BE2C (cell line): ENCODE measurements around the gene PHLPP2.
"Not testable (repeated sequence)": the region's sequence is repeated elsewhere in the genome, so short reads cannot be mapped to it uniquely, and the experiment has no call there.

Experiments used
- DNase-seq: peaks from one replicate; pipeline ENCODE4 v3.0.0-alpha.2; 2020
- H3K27me3 ChIP-seq: fragments of 250-450 bp; sonication (Bioruptor Pico); 2 replicates; pipeline ENCODE4 v1.5.1; 2020; ENCODE audit warnings: mild to moderate bottlenecking
- H3K36me3 ChIP-seq: fragments of 250-450 bp; sonication (Bioruptor Pico); 2 replicates; pipeline ENCODE4 v1.5.1; 2020; ENCODE audit warnings: mild to moderate bottlenecking
- H3K4me1 ChIP-seq: fragments of 250-450 bp; sonication (Bioruptor Pico); 2 replicates; pipeline ENCODE4 v1.5.1; 2020
- H3K4me3 ChIP-seq: 2 replicates; pipeline ENCODE4 v1.5.1; 2011; ENCODE audit warnings: low read depth, low read length
- H3K9me3 ChIP-seq: fragments of 250-450 bp; sonication (Bioruptor Pico); 2 replicates; pipeline ENCODE4 v1.5.1; 2020
- TF ChIP-seq, protein P1 (sequence below): IDR thresholded peaks from 2 replicates; pipeline ENCODE4 v1.5.1; 2012; ENCODE audit warnings: mild to moderate bottlenecking, low read depth, low read length

Gene PHLPP2

DNA sequence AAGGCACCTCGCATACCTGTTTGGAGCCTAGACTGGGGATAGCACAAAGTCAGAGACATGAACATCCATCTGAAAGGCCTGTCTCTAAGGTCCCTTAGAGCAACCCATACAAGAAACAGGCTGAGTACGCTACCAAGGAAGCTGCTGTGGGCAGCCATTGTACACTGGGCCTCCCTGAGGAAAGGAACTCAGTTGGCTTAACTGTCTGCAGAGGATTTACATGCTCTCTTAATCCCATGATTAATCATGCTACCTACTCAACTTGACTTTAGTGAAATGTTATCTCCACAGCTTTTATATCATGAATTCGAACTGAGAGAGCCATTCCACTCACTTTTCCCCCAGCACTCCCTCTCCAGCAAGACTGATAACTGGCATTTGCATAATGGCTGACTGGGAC is 26.0 kb downstream of the PHLPP2 start:
- peaks cover 5% of the 10 kb centered on the region; the same call in 1 of the 2 replicates for H3K36me3 ChIP-seq
- DNase-seq, result no peak
- H3K4me3 ChIP-seq, result no peak overlapping the region
- no peaks in the 10 kb centered on the region for H3K4me1 ChIP-seq
- H3K27me3 ChIP-seq, result no peaks in the 10 kb centered on the region
- H3K9me3 ChIP-seq, result no peaks in the 10 kb centered on the region
- TF ChIP-seq, protein P1, sequence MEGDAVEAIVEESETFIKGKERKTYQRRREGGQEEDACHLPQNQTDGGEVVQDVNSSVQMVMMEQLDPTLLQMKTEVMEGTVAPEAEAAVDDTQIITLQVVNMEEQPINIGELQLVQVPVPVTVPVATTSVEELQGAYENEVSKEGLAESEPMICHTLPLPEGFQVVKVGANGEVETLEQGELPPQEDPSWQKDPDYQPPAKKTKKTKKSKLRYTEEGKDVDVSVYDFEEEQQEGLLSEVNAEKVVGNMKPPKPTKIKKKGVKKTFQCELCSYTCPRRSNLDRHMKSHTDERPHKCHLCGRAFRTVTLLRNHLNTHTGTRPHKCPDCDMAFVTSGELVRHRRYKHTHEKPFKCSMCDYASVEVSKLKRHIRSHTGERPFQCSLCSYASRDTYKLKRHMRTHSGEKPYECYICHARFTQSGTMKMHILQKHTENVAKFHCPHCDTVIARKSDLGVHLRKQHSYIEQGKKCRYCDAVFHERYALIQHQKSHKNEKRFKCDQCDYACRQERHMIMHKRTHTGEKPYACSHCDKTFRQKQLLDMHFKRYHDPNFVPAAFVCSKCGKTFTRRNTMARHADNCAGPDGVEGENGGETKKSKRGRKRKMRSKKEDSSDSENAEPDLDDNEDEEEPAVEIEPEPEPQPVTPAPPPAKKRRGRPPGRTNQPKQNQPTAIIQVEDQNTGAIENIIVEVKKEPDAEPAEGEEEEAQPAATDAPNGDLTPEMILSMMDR, result no peak

DNA sequence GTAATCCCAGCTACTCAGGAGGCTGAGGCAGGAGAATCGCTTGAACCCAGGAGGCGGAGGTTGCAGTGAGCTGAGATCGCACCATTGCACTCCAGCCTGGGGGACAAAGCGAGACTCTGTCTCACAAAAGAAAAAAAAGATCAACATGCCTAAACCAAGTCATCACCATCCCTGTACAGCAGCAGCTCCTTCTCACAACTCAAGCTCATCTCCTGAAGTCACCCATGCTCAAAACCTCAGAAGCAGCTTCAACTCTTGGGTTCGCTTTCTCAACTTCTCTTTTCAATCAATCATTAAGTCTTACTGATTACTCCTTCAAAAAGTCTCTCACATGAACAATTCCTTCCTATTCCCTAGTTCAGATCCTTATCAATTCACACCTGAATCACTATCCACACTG is 31.3 kb downstream of the PHLPP2 start:
- no peaks in the 10 kb centered on the region for H3K4me1 ChIP-seq
- no peak overlapping the region for H3K4me3 ChIP-seq
- no peaks in the 10 kb centered on the region for H3K27me3 ChIP-seq
- H3K9me3 ChIP-seq, result no peaks in the 10 kb centered on the region
- TF ChIP-seq, protein P1, result no peak
- peaks cover 5% of the 10 kb centered on the region; the same call in 1 of the 2 replicates for H3K36me3 ChIP-seq
- DNase-seq, result no peak

DNA sequence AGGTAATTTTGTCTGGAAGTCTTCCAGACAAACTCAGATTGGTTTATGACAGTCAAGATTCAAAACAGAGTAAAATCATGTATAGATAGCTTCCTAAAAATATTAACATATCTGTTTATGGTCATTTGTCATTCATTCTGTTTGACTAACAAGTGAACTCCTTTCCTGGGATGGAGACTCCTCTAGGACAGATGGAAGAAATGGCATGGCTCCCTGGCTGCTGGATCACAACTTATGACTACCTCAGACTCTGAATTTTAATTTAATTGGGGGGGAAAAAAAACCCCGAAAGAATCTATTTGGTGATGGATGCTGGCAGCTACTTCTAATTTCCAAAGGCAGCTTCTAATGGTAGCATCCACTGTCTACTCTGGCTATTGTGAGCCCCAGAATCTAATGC is 34.6 kb downstream of the PHLPP2 start:
- TF ChIP-seq, protein P1, result no peak
- no peaks in the 10 kb centered on the region for H3K27me3 ChIP-seq
- H3K4me3 ChIP-seq, result no peak overlapping the region
- no peaks in the 10 kb centered on the region for H3K4me1 ChIP-seq
- DNase-seq, result no peak
- no peaks in the 10 kb centered on the region for H3K9me3 ChIP-seq
- peaks cover 8% of the 10 kb centered on the region for H3K36me3 ChIP-seq

DNA sequence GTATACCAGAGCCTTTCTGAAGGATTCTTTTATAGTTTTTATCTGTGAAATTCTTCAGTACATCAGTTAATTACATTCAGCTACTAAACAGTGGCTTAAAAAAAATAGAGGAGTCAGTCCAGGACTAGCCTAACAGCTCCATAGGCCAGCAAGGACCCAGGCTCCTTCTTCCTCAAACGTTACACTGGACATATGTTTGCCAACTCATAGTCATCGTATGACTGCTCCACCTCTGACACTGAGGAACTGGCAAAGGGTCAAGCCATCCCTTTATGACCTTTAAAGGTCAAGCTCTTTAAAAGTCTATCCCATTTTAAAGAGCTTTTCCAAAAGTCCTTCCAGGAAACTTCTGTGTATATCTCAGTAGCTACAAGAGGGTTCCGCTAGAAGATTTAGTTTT is 36.6 kb downstream of the PHLPP2 start:
- H3K9me3 ChIP-seq, result no peaks in the 10 kb centered on the region
- TF ChIP-seq, protein P1, result no peak
- H3K4me3 ChIP-seq, result no peak overlapping the region
- DNase-seq, result no peak
- no peaks in the 10 kb centered on the region for H3K4me1 ChIP-seq
- H3K36me3 ChIP-seq, result peaks cover 8% of the 10 kb centered on the region
- H3K27me3 ChIP-seq, result no peaks in the 10 kb centered on the region

DNA sequence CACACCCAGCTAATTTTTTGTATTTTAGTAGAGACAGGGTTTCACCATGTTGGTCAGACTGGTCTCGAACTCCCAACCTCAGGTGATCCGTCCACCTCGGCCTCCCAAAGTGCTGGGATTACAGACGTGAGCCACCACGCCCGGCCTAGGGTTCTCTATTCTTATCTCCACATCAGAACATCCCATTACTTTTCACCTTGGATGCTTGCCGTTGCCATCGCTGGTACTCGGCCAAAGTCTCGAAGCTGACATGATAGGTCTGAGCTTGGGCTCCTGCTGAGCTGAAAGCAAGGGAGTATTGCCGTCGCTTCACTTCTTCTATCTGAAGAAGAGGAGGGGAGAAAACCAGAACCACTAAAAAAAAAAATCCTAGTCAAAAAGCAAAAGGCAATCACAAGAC is 40.2 kb downstream of the PHLPP2 start:
- not testable (repeated sequence) for H3K4me1 ChIP-seq, H3K36me3 ChIP-seq, H3K27me3 ChIP-seq

DNA sequence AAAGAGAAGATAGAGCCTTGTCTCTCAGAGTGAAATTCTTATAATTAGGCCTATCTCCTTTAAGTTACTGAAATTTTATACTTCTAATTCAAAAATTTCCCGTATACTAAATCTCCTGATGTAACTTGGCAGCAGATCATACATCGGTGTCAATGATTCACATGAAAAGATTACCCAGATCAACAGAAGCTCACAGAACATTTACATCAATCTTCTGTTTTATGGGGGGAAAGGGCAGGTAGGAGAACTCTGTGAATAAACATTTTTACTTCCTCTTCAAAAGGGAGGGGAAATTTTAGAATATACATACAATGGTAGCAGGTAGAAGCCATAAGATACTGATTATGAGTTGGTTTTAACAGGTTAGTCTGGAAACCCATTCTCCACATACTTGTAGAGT is 43.1 kb downstream of the PHLPP2 start:
- Histone ChIP-seq H3K27me3 (no peaks in the 10 kb centered on the region), H3K36me3 (no peaks in the 10 kb centered on the region; the same call in none of the 2 replicates), H3K4me1 (no peaks in the 10 kb centered on the region), H3K9me3 (no peaks in the 10 kb centered on the region), H3K4me3 (no peak overlapping the region)
- no peak for DNase-seq
- TF ChIP-seq, protein P1, result no peak

More for the DNA sequence above, 40.2 kb downstream of the PHLPP2 start:
- not testable (repeated sequence) for DNase-seq, H3K4me3 ChIP-seq, H3K9me3 ChIP-seq

DNA sequence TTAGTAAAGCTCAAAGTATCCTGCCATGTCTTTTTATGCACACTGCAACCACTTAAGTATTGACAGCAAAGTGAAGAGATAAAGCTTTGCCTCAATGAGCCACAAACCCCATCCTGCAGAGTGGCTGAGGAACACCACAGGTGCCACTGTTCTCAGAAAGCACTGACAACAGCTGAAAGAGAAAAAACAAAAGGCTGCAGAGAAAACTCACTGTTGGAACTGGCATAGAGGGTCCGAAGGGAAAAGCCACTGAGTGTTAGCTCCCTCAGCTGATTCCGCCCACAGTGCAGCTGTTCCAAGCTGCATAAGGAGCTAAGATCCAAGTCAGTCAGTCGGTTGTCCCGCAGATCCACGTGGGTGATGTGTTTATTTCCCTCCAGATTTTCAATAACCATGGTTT is 48.3 kb downstream of the PHLPP2 start:
- DNase-seq, result no peak
- Histone ChIP-seq H3K4me1 (no peaks in the 10 kb centered on the region), H3K9me3 (no peaks in the 10 kb centered on the region), H3K36me3 (peaks cover 2% of the 10 kb centered on the region), H3K27me3 (no peaks in the 10 kb centered on the region), H3K4me3 (no peak overlapping the region)
- TF ChIP-seq, protein P1, result no peak
